Transverse colon (tissue), 4 donors: ENCODE data around the gene CCDC91.

Experiments
- CTCF ChIP-seq, 5 experiments: fragments of 200-600 bp in 3 of 5; fragments of 450-650 bp in 2 of 5; sonication (generic) in 3 of 5; IDR thresholded peaks; 1 replicate in 2 of 5; 2 replicates in 3 of 5; pipeline ENCODE4 v1.5.1; 2016 to 2017; ENCODE audit warnings: antibody characterized with exemption in 5 of 5, inconsistent platforms in 3 of 5, mild to moderate bottlenecking in 2 of 5, moderate library complexity in 1 of 5
- POLR2AphosphoS5 ChIP-seq, 3 donors: sonication (generic); formaldehyde crosslinking; IDR thresholded peaks; one replicate each; pipeline ENCODE4 v1.6.1; 2016; ENCODE audit warnings: antibody characterized with exemption in 3 of 3

GRCh38 chr12:28328967-28329366 lies 138.7 kb downstream of the CCDC91 start:
- TF ChIP-seq CTCF (IDR thresholded peaks at IDR 0.05) = no peak
- TF ChIP-seq POLR2AphosphoS5 (IDR thresholded peaks at IDR 0.05) = no peak
